GM21737 (cell line): Measurements from ENCODE around the gene COPS7A.
"Not testable (repeated sequence)": the region's sequence is repeated elsewhere in the genome, so short reads cannot be mapped to it uniquely, and the experiment has no call there.

ENCODE experiments used
- ATAC-seq: cut with Tn5 transposase; IDR thresholded peaks from one replicate; pipeline ENCODE4 v1.9.1; 2021; ENCODE audit warnings: mild to moderate bottlenecking, moderate library complexity; ENCODE audit not compliant: unreplicated experiment

The COPS7A gene

DNA sequence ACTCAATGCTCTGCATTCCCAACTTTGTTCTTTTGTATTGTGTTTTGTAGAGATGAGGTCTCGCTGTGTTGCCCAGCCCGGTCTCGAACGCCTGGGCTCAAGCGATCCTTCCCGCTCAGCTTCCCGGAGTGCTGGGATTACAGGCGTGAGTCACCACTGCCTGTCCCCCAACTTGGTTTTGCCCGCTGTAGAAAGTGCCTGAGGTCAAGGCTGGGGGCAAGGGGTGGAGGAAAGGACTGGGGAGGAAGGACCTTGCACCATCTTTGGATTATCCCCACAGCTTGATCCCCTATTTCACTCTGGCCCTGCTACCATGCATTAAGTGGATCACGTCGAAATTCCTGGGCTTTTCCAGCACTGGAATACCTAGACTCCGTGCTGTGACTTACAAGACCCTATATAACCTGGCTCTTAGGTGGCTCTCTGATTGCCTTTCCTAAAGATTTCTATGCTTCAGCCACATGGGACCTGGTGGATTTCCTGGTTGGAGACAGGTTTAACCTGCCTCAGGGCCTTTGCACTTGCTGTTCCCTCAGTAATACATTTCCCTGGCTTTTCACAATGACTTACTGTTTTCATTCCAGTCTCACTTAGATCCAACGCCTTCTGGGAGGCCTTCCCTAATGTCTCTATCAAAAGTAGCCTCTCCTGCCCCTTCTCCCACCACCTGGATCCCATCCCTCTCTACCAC lies 22.6 kb upstream of the COPS7A start:
- no peak for ATAC-seq

DNA sequence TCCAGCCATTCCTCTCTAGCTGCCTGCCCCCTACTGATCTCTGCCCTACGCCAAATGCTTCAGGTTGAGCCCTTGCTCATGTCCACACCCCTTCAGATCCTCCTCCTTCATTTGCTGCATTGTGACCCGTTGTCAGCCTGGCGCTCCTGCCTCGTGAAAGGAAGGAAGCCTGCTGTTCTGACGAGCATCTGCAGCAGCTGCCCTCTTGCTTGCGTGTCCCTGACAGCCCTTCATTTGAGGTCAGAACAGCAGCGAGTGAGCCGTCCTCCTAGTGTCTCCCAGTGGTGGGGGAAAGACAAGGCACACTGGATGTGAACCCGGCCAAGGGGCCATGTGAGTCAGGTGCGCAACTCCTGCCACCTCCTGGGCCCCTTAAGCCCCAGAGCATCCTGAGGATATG lies 20.2 kb upstream of the COPS7A start:
- no peak for ATAC-seq

DNA sequence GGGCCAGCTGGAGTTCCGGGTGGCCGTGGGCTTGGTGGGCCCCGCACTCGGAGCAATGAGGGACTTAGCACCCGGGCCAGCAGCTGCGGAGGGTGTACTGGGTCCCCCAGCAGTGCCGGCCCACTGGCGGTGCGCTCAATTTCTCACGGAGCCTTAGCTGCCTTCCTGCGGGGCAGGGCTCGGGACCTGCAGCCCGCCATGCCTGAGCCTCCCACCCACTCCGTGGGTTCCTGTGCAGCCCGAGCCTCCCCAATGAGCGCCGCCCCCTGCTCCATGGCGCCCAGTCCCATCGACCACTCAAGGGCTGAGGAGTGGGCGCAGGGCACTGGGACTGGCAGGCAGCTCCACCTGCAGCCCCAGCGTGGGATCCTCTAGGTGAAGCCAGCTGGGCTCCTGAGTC lies 15.5 kb upstream of the COPS7A start:
- ATAC-seq: not testable (repeated sequence)

DNA sequence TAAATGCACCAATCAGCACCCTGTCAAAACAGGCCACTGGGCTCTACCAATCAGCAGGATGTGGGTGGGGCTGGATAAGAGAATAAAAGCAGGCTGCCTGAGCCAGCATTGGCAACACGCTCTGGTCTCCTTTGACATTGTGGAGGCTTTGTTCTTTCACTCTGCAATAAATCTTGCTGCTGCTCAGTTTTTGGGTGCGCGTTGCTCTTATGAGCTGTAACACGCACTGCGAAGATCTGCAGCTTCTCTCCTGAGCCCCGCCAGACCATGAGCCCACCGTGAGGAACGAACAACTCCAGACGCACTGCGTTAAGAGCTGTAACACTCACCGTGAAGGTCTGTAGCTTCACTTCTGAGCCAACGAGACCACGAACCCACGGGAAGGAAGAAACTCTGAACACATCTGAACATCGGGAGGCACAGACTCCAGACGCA lies 14.9 kb upstream of the COPS7A start:
- no peak for ATAC-seq

DNA sequence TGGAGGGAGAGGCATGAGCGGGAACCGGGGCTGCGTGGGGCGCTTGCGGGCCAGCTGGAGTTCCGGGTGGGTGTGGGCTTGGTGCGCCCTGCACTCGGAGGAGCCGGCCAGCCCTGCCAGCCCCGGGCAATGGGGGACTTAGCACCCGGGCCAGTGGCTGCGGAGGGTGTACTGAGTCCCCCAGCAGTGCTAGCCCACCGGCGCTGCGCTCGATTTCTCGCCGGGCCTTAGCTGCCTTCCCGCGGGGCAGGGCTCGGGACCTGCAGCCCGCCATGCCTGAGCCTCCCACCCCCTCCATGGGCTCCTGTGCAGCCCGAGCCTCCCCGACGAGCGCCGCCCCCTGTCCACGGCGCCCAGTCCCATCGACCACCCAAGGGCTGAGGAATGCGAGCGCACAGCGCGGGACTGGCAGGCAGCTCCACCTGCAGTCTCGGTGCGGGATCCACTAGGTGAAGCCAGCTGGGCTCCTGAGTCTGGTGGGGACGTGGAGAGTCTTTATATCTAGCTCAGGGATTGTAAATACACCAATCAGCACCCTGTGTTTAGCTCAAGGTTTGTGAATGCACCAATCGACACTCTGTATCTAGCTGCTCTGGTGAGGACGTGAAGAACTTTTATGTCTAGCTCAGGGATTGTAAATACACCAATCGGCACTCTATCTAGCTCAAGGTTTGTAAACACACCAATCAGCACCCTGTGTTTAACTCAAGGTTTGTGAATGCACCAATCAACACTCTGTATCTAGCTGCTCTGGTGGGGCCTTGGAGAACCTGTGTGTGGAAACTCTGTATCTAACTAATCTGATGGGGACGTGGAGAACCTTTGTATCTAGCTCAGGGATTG lies 7.6 kb upstream of the COPS7A start:
- ATAC-seq: not testable (repeated sequence)

DNA sequence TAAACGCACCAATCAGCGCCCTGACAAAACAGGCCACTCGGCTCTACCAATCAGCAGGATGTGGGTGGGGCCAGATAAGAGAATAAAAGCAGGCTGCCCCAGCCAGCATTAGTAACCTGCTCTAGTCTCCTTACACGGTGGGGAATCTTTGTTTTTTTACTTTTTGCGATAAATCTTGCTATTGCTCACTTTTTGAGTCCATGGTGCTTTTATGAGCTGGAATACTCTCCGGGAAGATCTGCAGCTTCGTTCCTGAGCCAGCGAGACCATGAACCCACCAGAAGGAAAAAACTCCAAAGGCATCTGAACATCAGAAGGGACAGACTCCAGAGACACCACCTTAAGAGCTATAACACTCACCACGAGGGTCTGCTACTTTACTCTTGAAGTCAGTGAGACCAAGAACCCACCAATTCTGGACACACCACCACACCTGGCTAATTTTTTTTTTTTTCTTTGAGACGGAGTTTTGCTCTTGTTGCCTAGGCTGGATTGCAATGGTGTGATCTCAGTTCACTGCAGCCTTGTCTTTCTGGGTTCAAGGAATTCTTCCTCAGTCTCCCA lies 6.9 kb upstream of the COPS7A start:
- no peak for ATAC-seq

DNA sequence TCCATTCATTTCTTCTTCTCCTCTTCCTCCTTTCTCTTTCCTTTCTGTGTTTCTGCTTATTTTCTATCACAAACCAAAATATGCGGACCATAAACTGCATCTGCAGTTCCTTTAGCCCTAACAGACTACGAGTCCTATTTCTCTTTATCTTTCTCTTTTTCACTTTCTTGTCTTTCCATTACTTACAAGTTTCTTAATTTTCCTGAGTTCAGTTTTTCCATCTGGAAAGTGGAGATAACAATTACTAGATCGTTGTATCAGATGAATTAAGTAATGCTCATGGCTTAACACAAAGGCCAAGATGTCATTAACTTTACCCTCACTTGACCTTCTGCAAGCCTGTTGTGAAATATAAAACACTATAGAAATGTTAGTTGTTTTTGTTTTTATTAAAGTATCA lies 983 bp upstream of the COPS7A start:
- no peak for ATAC-seq

DNA sequence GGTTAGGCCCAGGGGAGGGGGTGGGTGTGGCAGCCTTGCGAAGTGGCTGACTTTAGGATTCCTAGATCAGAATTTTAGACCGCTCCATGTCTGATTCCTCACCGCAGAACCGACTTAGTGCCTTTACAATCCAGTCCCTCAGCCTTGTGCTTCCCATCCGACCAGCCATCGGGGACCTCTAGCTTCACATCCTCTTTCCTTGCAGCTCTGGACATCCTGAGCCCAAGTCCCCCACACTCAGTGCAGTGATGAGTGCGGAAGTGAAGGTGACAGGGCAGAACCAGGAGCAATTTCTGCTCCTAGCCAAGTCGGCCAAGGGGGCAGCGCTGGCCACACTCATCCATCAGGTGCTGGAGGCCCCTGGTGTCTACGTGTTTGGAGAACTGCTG lies 557 bp downstream of the COPS7A start:
- peak; percentile 28 for ATAC-seq

DNA sequence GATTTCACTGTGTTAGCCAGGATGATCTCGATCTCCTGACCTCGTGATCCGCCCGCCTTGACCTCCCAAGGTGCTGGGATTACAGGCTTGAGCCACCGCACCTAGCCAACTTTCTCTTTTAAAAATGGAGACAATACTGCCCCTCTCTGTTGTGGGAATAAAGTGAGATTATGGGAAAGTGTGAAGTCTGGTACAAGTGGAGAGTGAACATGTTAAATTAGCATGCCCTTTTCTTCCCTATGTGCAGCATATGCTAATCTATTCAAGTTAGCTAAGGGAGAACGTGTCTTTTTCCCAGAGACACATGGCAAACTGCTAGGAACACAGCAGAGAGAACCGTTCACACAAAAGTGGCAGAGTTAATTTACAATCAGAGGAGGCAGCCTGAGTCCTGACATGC lies 1.5 kb downstream of the COPS7A start:
- ATAC-seq: no peak

DNA sequence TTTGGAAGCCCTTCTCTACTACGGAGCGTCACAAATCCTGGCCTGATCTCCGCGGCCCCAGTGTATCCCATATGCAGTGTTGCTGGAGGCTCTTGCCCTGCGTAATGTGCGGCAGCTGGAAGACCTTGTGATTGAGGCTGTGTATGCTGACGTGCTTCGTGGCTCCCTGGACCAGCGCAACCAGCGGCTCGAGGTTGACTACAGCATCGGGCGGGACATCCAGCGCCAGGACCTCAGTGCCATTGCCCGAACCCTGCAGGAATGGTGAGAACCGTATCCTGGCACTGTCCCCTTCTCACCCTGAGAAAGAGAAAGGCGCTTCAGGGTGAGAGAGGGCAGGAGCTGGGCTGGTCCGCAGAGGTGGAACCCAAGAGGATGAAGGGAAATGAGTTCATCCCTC lies 5.3 kb downstream of the COPS7A start:
- no peak for ATAC-seq

DNA sequence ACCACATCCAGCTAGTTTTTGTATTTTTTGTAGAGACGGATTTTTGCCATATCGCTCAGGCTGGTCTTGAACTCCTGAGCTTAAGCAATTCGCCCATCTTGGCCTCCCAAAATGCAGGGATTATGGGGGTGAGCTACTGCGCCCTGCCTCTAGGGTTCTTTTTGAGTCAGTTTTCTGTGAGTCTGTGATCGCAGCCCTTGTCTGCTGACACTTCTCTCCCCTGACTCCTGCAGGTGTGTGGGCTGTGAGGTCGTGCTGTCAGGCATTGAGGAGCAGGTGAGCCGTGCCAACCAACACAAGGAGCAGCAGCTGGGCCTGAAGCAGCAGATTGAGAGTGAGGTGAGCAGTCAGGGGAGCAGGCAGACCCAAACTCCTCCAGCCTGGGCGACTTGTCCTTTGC lies 6.3 kb downstream of the COPS7A start:
- no peak for ATAC-seq

DNA sequence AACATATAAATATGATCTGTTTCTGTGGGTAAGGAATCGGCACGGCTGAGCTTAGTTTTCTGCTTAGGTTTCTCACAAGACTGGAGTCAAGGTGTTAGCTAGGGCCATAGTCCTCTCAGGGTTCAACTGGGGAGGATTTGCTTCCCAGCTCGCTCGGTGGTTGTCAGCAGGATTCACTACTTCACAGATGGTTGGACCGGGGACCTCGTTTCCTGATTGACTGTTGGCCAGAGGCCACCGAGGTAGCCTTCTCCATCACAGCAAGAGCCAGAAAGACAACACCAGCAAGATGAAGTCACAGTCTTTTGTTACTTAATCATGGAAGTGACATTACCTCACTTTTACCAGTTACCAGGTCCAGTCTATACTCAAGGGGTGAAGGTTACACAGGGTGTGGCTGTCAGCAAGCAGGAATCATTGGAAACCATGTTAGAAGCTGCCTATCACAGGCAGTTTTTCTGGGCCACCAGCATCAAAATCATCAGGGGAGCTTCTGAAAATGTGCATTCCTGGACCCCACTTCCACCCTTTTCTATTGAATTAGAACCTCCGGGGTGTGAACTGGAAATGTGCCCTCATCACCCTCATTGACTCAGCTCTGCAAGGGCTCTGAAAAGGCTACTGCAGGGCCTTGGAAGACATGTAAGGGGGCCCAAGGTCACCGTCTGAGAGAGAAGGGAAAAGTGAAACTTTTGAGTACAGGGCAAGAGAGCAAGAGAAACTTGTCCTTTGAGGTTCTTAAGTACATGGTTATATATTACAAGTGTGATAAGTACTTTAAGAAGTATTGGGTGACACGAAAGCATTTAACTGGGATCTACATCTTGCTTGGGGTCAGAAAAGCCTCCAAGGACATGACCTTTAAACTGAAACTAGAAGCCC lies 10.9 kb downstream of the COPS7A start:
- ATAC-seq: no peak

DNA sequence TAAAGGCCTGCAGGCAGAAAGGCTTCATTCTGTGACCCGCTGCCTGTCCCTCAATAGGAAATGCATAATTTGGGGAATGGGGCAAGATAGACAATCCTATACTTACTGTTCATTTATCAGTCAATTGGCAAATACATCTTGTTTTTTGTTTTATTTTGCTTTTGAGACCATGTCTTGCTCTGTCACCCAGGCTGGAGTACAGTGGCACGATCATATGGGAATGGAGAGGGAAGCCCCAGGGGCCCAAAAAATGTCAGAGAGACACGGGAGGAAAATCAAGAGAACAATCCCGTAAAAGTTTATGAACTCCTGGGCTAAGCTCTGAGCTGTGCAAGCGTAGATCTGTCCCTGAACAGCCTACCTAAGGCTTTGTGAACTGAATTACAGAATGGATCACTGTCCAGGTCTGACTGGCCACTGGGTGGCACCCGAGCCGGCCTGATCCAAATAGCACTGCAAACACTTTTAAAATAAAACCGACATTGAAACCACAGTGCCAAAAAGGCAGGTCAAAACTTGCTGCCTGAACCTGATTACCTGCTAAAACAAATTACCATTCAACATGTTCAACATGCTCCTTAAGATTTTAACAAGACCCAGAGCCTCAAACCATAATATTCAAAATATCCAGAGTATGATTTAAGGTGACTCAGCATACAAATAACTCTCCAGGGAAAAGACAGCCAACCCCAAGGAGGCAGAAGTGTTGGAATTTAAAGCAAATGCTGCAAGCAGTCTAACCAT lies 11.8 kb downstream of the COPS7A start:
- ATAC-seq: no peak

DNA sequence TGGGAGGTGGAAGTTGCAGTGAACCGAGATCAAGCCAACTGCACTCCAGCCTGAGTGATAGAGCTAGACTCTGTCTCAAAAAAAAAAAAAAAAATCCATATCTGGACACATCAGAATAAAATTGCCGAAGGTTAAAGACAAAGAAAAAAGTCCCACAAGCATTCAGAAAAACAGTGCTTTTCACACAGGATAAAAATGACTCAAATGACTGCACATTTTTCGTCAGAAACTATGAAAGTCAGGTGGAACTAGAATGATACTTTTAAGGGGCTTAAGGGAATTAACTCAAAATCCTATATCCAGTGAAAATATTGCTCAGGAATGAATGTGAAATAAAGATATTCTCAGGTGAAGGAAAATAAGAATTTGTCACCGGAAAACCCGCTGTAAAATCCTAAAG lies 12.9 kb downstream of the COPS7A start:
- no peak for ATAC-seq

DNA sequence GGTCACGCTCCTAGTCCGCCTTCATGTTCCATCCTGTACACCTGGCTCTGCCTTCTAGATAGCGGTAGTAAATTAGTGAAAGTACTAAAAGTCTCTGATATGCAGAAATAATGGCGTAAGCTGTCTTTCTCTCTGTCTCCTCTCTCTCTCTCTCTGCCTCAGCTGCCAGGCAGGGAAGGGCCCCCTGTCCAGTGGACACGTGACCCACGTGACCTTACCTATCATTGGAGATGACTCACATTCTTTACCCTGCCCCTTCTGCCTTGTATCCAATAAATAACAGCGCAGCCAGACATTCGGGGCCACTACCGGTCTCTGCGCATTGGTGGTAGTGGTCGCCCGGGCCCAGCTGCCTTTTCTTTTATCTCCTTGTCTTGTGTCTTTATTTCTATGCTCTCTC lies 18.2 kb downstream of the COPS7A start:
- ATAC-seq: not testable (repeated sequence)

DNA sequence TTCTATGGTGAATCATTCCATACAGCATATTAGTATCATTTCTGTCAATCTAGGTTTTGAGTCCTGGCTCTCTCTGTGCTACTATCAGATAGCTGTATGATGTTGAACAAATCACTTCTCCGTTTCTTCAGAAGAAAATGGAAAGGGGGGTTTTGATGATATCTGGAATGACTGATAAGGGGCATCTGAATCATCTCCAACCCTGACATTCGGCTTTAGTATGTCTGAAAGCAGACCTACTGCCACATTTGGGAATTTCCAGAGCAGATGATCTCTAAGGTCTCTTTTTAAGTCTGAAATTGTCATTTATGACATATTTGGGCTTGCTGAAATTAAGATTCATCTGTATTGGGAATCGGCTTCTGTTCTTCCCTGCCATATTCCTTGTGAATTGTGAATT lies 19.0 kb downstream of the COPS7A start:
- ATAC-seq: no peak

DNA sequence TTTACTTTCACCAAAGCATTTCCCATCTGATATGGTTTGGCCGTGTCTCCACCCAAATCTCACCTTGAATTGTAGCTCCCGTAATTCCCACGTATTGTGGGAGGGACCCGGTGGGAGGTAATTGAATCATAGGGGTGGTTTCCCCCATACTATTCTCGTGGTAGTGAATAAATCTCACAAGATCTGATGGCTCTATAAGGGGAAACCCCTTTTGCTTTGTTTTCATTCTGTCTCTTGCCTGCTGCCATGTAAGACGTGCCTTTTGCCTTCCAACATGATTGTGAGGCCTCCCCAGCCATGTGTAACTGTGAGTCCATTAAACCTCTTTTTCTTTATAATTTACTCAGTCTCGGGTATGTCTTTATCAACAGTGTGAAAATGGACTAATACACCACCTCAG lies 19.5 kb downstream of the COPS7A start:
- not testable (repeated sequence) for ATAC-seq

DNA sequence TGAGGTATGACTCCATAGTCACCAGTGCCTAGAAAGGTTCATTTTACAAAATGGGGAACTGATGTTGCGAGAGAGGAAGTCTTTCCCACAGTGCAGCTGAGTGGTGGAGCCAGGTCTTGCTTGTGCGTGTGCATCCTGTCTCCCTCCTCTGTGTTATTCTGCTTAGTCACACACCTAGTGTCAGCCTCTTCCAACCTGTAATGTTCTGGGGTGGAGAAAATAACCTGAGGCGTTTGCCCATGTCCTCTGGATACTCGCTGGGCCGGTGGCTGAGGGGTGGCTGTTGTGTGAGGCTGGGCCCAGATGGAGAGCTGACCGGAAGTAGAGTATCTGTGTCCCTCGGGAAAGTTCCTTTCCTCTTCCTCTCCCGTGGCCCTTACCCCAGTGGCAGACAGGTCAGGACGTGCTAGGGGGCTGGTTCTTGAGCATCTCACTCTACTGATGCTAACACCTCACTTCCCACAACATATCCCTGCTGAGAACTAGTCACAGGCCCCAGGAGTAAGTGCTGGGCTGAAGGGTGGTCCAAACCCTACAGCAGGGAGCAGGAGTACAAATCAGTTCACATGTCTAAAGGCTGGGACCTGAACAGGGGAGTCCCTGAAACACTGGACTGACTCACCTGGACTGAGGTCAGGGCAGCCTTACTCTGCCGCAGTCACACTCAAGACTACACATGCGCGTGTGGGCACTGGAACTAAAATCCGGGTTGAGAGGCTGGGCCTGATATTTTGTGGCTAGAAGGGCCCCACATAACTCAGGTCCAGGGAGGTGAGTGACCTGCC lies 22.1 kb downstream of the COPS7A start:
- ATAC-seq: peak; percentile 51

DNA sequence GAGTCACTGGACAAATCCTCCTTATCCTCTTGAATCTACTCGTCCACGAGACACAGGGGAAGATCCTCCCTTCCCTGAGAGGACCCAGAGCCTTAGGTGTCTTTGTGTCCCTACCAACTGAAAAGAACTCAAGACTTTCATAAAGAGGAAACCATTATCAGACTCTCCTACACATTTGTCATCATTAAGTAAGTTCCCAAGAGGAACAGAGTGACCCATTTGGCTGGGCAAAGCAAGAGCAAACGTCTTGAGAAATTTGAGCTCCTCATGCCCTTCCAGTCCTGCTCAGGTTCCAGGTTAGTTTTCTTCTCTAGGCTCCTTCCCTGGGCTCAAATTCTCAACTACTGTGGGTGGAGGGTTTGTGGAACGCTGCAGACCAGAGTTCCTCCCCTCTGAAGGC lies 23.4 kb downstream of the COPS7A start:
- ATAC-seq: no peak

DNA sequence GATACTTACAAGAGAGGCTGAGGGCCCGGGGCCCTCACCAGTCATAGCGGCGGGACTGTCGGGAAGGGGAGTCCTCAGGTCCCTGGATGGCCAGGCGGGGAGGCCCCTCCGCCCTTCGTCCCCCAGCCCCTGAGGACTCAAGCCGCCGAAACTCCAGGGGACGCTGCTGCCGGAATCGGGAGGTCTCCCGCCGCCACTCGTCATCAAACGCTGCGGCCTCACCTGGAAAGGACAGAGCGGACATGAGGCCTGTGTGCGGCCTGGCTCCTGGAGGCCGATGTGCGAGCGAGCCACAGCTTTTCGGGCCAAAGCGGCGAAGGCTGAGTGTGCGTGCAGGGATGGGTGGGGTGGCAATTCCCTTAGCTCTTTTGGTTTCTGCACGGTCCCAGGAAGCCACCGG lies 24.9 kb downstream of the COPS7A start:
- ATAC-seq: no peak
